ENCODE data around the gene DHRS7C.
"Not testable (repeated sequence)": the region's sequence is repeated elsewhere in the genome, so short reads cannot be mapped to it uniquely, and the experiment has no call there.

DHRS7C gene

GRCh38 chr17:9809409-9809808, 18.0 kb upstream of the DHRS7C start:
- no peak for DNase-seq

GRCh38 chr17:9806699-9807098, 15.3 kb upstream of the DHRS7C start:
- no peak for DNase-seq

- DNase-seq, result no peak
These were observed 14.4 kb upstream of the DHRS7C start for GRCh38 chr17:9805769-9806168.

GRCh38 chr17:9802697-9803096, 11.3 kb upstream of the DHRS7C start:
- DNase-seq, result no peak

- DNase-seq, result no peak
These were observed 10.9 kb upstream of the DHRS7C start for GRCh38 chr17:9802294-9802693.

- DNase-seq, result no peak
These were observed 10.1 kb upstream of the DHRS7C start for GRCh38 chr17:9801505-9801904.

GRCh38 chr17:9798724-9799123, 7.3 kb upstream of the DHRS7C start:
- DNase-seq, result no peak

GRCh38 chr17:9798008-9798407, 6.6 kb upstream of the DHRS7C start:
- no peak for DNase-seq

- no peak for DNase-seq
These were observed 919 bp upstream of the DHRS7C start for GRCh38 chr17:9792181-9792840.

- DNase-seq, result no peak
These were observed 1.1 kb downstream of the DHRS7C start for GRCh38 chr17:9790316-9790715.

- DNase-seq, result no peak
These were observed 2.8 kb downstream of the DHRS7C start for GRCh38 chr17:9788601-9789000.

GRCh38 chr17:9784544-9784943, 6.8 kb downstream of the DHRS7C start:
- no peak for DNase-seq

- not testable (repeated sequence) for DNase-seq
These were observed 7.9 kb downstream of the DHRS7C start for GRCh38 chr17:9783465-9783864.

- DNase-seq, result no peak
These were observed 8.3 kb downstream of the DHRS7C start for GRCh38 chr17:9783050-9783449.

GRCh38 chr17:9780552-9780951, 10.8 kb downstream of the DHRS7C start:
- no peak for DNase-seq

GRCh38 chr17:9776911-9777310, 14.5 kb downstream of the DHRS7C start:
- DNase-seq, result no peak

GRCh38 chr17:9772658-9773057, 18.7 kb downstream of the DHRS7C start:
- DNase-seq, result no peak

- no peak for DNase-seq
These were observed 19.9 kb downstream of the DHRS7C start for GRCh38 chr17:9771465-9771864.

GRCh38 chr17:9769036-9769695, 22.2 kb downstream of the DHRS7C start:
- no peak for DNase-seq

GRCh38 chr17:9768381-9768934, 22.9 kb downstream of the DHRS7C start:
- DNase-seq, result no peak

- no peak for DNase-seq
These were observed 23.9 kb downstream of the DHRS7C start for GRCh38 chr17:9767432-9767991.

GRCh38 chr17:9766970-9767369, 24.4 kb downstream of the DHRS7C start:
- DNase-seq, result no peak

- no peak for DNase-seq
These were observed 26.1 kb downstream of the DHRS7C start for GRCh38 chr17:9765322-9765721.

- peak in 1 of 5 donors; percentile 2 for DNase-seq
These were observed 27.7 kb downstream of the DHRS7C start for GRCh38 chr17:9763643-9764042.

Measured in T-helper 1 cell (primary cell).